Parathyroid adenoma (tissue), 2 donors: Measurements from ENCODE around the gene MXRA5.

Experiments
- H2AFZ ChIP-seq: fragments of 300-600 bp; sonication (generic); one replicate; pipeline ENCODE4 v1.7.0; 2017; ENCODE audit warnings: antibody characterized with exemption, mild to moderate bottlenecking
- H3K27ac ChIP-seq: fragments of 300-600 bp; sonication (generic); one replicate; pipeline ENCODE4 v1.7.0; 2017
- H3K27me3 ChIP-seq: fragments of 300-600 bp; sonication (generic); one replicate; pipeline ENCODE4 v1.7.0; 2017; ENCODE audit warnings: low read length; ENCODE audit not compliant: control insufficient read depth, insufficient read depth
- H3K36me3 ChIP-seq: fragments of 300-600 bp; sonication (generic); one replicate; pipeline ENCODE4 v1.7.0; 2017; ENCODE audit warnings: low read length; ENCODE audit not compliant: control insufficient read depth, insufficient read depth
- H3K4me1 ChIP-seq: fragments of 300-600 bp; sonication (generic); one replicate; pipeline ENCODE4 v1.7.0; 2017; ENCODE audit warnings: control low read depth
- H3K4me2 ChIP-seq: fragments of 300-600 bp; sonication (generic); one replicate; pipeline ENCODE4 v1.7.0; 2017; ENCODE audit warnings: low read length
- H3K4me3 ChIP-seq: fragments of 300-600 bp; sonication (generic); one replicate; pipeline ENCODE4 v1.7.0; 2017; ENCODE audit warnings: low read depth, low read length
- H3K79me2 ChIP-seq: fragments of 300-600 bp; sonication (generic); one replicate; pipeline ENCODE4 v1.7.0; 2017; ENCODE audit warnings: control low read depth
- H3K9ac ChIP-seq: fragments of 300-600 bp; sonication (generic); one replicate; pipeline ENCODE4 v1.7.0; 2017; ENCODE audit warnings: mild to moderate bottlenecking
- H3K9me3 ChIP-seq: fragments of 300-600 bp; sonication (generic); one replicate; pipeline ENCODE4 v1.7.0; 2017; ENCODE audit warnings: low read length; ENCODE audit not compliant: control insufficient read depth
- CTCF ChIP-seq: fragments of 300-600 bp; sonication (generic); IDR thresholded peaks from one replicate; pipeline ENCODE4 v1.7.0; 2017; ENCODE audit warnings: antibody characterized with exemption, mild to moderate bottlenecking
- donor health status: primary hyperparathyroidism.

Gene MXRA5

GRCh38 chrX:3346501-3347259 lies at the start of gene MXRA5:
TSS of gene MXRA5 (minus strand) at chrX:3346652. CDS start at chrX:3343833, 2,819 bp downstream.
- Histone ChIP-seq H3K36me3 (no peaks in the 10 kb centered on the region), H3K4me3 (no peak within 1 kb of the TSS), H3K27me3 (no peaks in the 10 kb centered on the region), H3K27ac (no peak within 1 kb of the TSS), H3K4me1 (no peaks in the 10 kb centered on the region), H2AFZ (no peak within 1 kb of the TSS), H3K9ac (no peak within 1 kb of the TSS), H3K9me3 (no peaks in the 10 kb centered on the region), H3K79me2 (no peaks in the 10 kb centered on the region), H3K4me2 (no peak within 1 kb of the TSS)
- TF ChIP-seq CTCF = no peak

DNA sequence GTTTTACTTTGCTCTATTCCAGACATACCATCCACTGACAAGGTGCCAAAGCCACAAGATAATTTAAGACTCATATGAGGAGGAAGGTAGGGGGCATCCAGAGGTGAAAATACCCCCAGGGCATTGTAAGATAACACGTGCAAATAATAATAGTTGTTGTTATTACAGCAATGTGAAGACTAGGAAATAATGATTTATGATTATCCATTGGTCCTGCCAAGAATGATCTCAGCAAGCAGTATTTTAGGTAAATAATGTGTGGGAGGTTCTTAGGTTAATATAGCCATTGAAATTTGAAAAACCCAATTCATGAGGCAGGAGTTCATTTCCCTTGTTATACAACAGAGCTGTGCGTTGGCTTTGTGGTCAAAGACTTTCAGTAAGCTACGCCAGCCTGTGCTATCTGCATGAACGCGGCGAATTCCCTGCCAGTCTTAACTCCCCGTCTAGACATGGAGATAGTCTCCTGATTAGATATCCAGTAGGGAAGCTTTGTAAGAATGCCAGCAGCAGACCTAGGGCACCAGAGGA lies 47.2 kb upstream of the MXRA5 start:
- H3K27ac ChIP-seq = no peak overlapping the region
- no peaks in the 10 kb centered on the region for H3K4me1 ChIP-seq
- H3K79me2 ChIP-seq = no peaks in the 10 kb centered on the region
- H3K36me3 ChIP-seq = no peaks in the 10 kb centered on the region
- H3K9me3 ChIP-seq = no peaks in the 10 kb centered on the region
- no peak overlapping the region for H3K9ac ChIP-seq
- no peak overlapping the region for H3K4me3 ChIP-seq
- no peak for TF ChIP-seq CTCF
- no peak overlapping the region for H2AFZ ChIP-seq
- no peak overlapping the region for H3K4me2 ChIP-seq
- H3K27me3 ChIP-seq = no peaks in the 10 kb centered on the region

GRCh38 chrX:3393178-3393577 lies 46.7 kb upstream of the MXRA5 start:
- TF ChIP-seq CTCF = no peak
- H3K4me3 ChIP-seq = no peak overlapping the region

GRCh38 chrX:3388457-3388856 lies 42.0 kb upstream of the MXRA5 start:
- Histone ChIP-seq H3K27ac (no peak overlapping the region), H3K4me2 (no peak overlapping the region), H3K4me3 (no peak overlapping the region), H3K9me3 (no peaks in the 10 kb centered on the region), H3K9ac (no peak overlapping the region), H3K27me3 (no peaks in the 10 kb centered on the region), H3K36me3 (no peaks in the 10 kb centered on the region), H2AFZ (no peak overlapping the region), H3K79me2 (no peaks in the 10 kb centered on the region), H3K4me1 (no peaks in the 10 kb centered on the region)
- TF ChIP-seq CTCF = no peak

More at GRCh38 chrX:3393178-3393577, 46.7 kb upstream of the MXRA5 start:
- no peak overlapping the region for H2AFZ ChIP-seq
- no peak overlapping the region for H3K9ac ChIP-seq
- H3K27me3 ChIP-seq = no peaks in the 10 kb centered on the region
- no peaks in the 10 kb centered on the region for H3K9me3 ChIP-seq
- H3K4me1 ChIP-seq = no peaks in the 10 kb centered on the region
- H3K4me2 ChIP-seq = no peak overlapping the region
- no peaks in the 10 kb centered on the region for H3K36me3 ChIP-seq
- no peaks in the 10 kb centered on the region for H3K79me2 ChIP-seq
- H3K27ac ChIP-seq = no peak overlapping the region

DNA sequence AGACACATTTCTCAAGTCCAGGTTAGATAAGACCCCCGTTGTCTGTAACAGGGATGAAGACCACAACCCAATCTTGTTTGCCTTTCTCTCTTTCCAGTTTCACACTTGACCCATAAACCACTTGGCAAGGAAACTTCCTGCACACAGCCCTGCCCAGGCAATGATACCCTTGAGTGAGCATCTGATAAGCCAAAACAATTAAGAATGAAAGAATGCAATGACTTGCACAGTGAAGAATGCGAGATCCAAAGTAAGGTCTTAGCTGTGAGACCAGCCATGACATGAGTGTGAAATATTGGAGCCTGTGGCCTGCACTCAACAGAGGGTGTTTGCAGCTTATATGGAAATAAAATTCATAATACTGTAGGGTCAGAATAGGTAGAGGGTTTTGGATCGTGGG lies 37.9 kb upstream of the MXRA5 start:
- no peak for TF ChIP-seq CTCF
- Histone ChIP-seq H3K9me3 (no peaks in the 10 kb centered on the region), H3K4me3 (no peak overlapping the region), H3K36me3 (no peaks in the 10 kb centered on the region), H3K4me2 (no peak overlapping the region), H3K27me3 (no peaks in the 10 kb centered on the region), H2AFZ (no peak overlapping the region), H3K9ac (no peak overlapping the region), H3K27ac (no peak overlapping the region), H3K4me1 (no peaks in the 10 kb centered on the region), H3K79me2 (no peaks in the 10 kb centered on the region)
